Fibroblast of lung (primary cell): Measurements from ENCODE around the gene ZFAND2A. TPM values are rescaled to one million over a fixed set of nuclear protein-coding genes. Genes with fewer than 3 reads are reported as not detected.
"Not testable (repeated sequence)": the region's sequence is repeated elsewhere in the genome, so short reads cannot be mapped to it uniquely, and the experiment has no call there.

Experiments
- DNase-seq, 2 donors: peaks; one replicate each; pipeline versions ENCODE4 v3.0.0 to v3.0.0-alpha.2; 2010; ENCODE audit warnings: low read depth in 2 of 2
- H2AFZ ChIP-seq: 2 replicates; pipeline ENCODE4 v1.5.1; 2012; ENCODE audit warnings: low read length, control low read depth, inconsistent platforms
- H3K27ac ChIP-seq: 2 replicates; pipeline ENCODE4 v1.5.1; 2011; ENCODE audit warnings: low read length, control low read depth; ENCODE audit not compliant: insufficient read depth
- H3K27me3 ChIP-seq: 2 replicates; pipeline ENCODE4 v1.5.1; 2011; ENCODE audit warnings: mild to moderate bottlenecking, low read length; ENCODE audit not compliant: control insufficient read depth, insufficient read depth
- H3K36me3 ChIP-seq: 2 replicates; pipeline ENCODE4 v1.5.1; 2011; ENCODE audit warnings: low read length; ENCODE audit not compliant: control insufficient read depth, insufficient read depth
- H3K4me1 ChIP-seq: 2 replicates; pipeline ENCODE4 v1.5.1; 2011; ENCODE audit warnings: low read length; ENCODE audit not compliant: control insufficient read depth, insufficient read depth; ENCODE audit errors: extremely low read depth
- H3K4me2 ChIP-seq: 2 replicates; pipeline ENCODE4 v1.5.1; 2011; ENCODE audit warnings: low read length, control low read depth; ENCODE audit not compliant: insufficient read depth; ENCODE audit errors: extremely low read depth
- H3K4me3 ChIP-seq, 4 experiments: fragments of 200-600 bp in 1 of 4; sonication (generic) in 1 of 4; replicated peaks in 1 of 4; 2 replicates each; pipeline ENCODE4 v1.5.1; 2011 to 2016; ENCODE audit warnings: low read length in 4 of 4, low read depth in 3 of 4, mild to moderate bottlenecking in 3 of 4, control low read depth in 2 of 4, inconsistent platforms in 1 of 4, mixed read lengths in 1 of 4; ENCODE audit not compliant: insufficient read depth in 1 of 4; ENCODE audit errors: control extremely low read depth in 1 of 4
- H3K79me2 ChIP-seq: 2 replicates; pipeline ENCODE4 v1.5.1; 2012; ENCODE audit warnings: mild to moderate bottlenecking, low read length, inconsistent platforms; ENCODE audit not compliant: control insufficient read depth, insufficient read depth
- H3K9ac ChIP-seq: 2 replicates; pipeline ENCODE4 v1.5.1; 2011; ENCODE audit warnings: mild to moderate bottlenecking, low read length, control low read depth; ENCODE audit not compliant: insufficient read depth
- H3K9me3 ChIP-seq: 2 replicates; pipeline ENCODE4 v1.5.1; 2012; ENCODE audit warnings: low read depth, low read length; ENCODE audit not compliant: control insufficient read depth, insufficient read depth
- H4K20me1 ChIP-seq: 2 replicates; pipeline ENCODE4 v1.5.1; 2011; ENCODE audit warnings: low read length; ENCODE audit not compliant: control insufficient read depth, insufficient read depth; ENCODE audit errors: extremely low read depth
- EZH2 ChIP-seq: IDR thresholded peaks from 2 replicates; pipeline ENCODE4 v1.5.1; 2012; ENCODE audit warnings: low read length, control low read depth, mild to moderate bottlenecking; ENCODE audit errors: missing control alignments
- polyA plus RNA-seq, 2 donors: library from polyadenylated mRNA; depleted of rRNA in 1 of 2; stranded (reverse) in 1 of 2; unstranded in 1 of 2; fragments of >200 nt; gene quantifications; 2 replicates each; pipeline ENCODE4 v1.2.1, GENCODE V29; 2011 to 2012; ENCODE audit warnings: missing spikeins in 1 of 2
- total RNA-seq: library from RNA; depleted of rRNA; stranded (reverse); fragments of >200 nt; gene quantifications from 2 replicates; pipeline ENCODE4 v1.2.1, GENCODE V29; 2014
- TF ChIP-seq, protein P1 (sequence below), 2 donors: IDR thresholded peaks in 1 of 2; conservative IDR thresholded peaks in 1 of 2; 1 replicate in 1 of 2; 2 replicates in 1 of 2; pipeline ENCODE4 v1.5.1; 2011 to 2012; ENCODE audit warnings: low read length in 2 of 2, control low read depth in 1 of 2, inconsistent platforms in 1 of 2, low read depth in 1 of 2, mild to moderate bottlenecking in 1 of 2

Gene ZFAND2A
- total and polyA plus RNA-seq, 2 donors (not counting 1 experiment from before 2014, with no cell fraction given), result 20.5 to 35.1 TPM

DNA sequence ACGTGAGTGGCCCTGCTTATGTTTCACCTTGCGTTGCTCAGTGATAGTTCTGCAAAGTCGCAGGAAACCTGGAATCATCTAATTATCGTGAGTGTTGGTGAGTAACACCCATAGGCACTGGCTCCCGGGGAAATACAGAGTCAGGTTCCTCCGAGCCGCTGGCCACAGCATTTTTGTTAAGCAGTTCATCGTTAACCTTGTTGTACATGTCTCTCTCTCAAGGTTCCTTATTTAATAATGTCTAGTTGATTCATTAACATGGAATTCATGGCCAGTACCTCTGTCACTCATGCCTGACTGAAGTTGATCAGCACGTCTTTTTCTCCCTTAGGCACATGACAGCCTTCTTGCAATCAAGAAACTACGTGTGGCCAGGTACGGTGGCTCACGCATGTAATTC, 3.1 kb upstream of the ZFAND2A start:
- DNase-seq, result peak in 1 of 2 donors; percentile 38
- TF ChIP-seq EZH2, result no peak
- TF ChIP-seq, protein P1, sequence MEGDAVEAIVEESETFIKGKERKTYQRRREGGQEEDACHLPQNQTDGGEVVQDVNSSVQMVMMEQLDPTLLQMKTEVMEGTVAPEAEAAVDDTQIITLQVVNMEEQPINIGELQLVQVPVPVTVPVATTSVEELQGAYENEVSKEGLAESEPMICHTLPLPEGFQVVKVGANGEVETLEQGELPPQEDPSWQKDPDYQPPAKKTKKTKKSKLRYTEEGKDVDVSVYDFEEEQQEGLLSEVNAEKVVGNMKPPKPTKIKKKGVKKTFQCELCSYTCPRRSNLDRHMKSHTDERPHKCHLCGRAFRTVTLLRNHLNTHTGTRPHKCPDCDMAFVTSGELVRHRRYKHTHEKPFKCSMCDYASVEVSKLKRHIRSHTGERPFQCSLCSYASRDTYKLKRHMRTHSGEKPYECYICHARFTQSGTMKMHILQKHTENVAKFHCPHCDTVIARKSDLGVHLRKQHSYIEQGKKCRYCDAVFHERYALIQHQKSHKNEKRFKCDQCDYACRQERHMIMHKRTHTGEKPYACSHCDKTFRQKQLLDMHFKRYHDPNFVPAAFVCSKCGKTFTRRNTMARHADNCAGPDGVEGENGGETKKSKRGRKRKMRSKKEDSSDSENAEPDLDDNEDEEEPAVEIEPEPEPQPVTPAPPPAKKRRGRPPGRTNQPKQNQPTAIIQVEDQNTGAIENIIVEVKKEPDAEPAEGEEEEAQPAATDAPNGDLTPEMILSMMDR (conservative IDR thresholded peaks at IDR 0.05 in 1 of 2, IDR thresholded peaks at IDR 0.05 in 1 of 2; ENCODE audit: low read depth in 1 of 2, low read length in 2 of 2), result no peak
- H3K36me3 ChIP-seq, result peaks cover 1% of the 10 kb centered on the region

GRCh38 chr7:1160670-1161021, 650 bp upstream of the ZFAND2A start:
- Histone ChIP-seq H3K79me2 (peaks cover 31% of the 10 kb centered on the region), H3K4me2 (peak overlapping the region; percentile 99), H3K36me3 (peaks cover 6% of the 10 kb centered on the region), H3K9me3 (no peaks in the 10 kb centered on the region), H3K27me3 (no peaks in the 10 kb centered on the region), H3K27ac (peak overlapping the region; percentile 96), H4K20me1 (no peaks in the 10 kb centered on the region), H3K4me1 (peaks cover 15% of the 10 kb centered on the region), H3K9ac (peak overlapping the region; percentile 99), H3K4me3 (peak overlapping the region; percentile 77 to 97 (median 86)), H2AFZ (no peak overlapping the region)
- no peak for DNase-seq
- TF ChIP-seq, protein P1 (conservative IDR thresholded peaks at IDR 0.05 in 1 of 2, IDR thresholded peaks at IDR 0.05 in 1 of 2; ENCODE audit: low read depth in 1 of 2, low read length in 2 of 2), result no peak
- TF ChIP-seq EZH2, result no peak

More for the DNA sequence above, 3.1 kb upstream of the ZFAND2A start:
- no peak overlapping the region for H3K4me3 ChIP-seq
- H4K20me1 ChIP-seq, result no peaks in the 10 kb centered on the region
- no peak overlapping the region for H3K27ac ChIP-seq
- no peak overlapping the region for H2AFZ ChIP-seq
- peaks cover 5% of the 10 kb centered on the region for H3K4me1 ChIP-seq
- H3K9me3 ChIP-seq, result no peaks in the 10 kb centered on the region
- no peaks in the 10 kb centered on the region for H3K27me3 ChIP-seq
- H3K9ac ChIP-seq, result no peak overlapping the region
- H3K4me2 ChIP-seq, result no peak overlapping the region
- peaks cover 20% of the 10 kb centered on the region for H3K79me2 ChIP-seq

DNA sequence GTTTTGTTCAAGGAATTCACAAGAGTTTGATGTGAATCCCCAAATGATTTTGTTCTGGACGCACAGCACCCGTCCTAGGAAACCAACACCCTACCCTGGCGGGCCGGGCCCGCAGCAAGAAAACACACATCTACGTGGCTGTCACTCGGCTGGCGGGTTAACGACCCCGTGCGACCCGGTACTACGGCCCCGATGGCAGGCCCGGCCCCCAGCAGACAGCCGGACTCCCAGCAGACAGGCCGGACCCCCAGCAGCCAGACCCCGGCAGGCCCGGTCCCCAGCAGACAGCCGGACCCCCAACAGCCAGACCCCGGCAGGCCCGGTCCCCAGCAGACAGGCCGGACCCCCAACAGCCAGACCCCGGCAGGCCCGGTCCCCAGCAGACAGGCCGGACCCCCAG, 765 bp downstream of the ZFAND2A start:
- Histone ChIP-seq H3K4me3 (peak overlapping the region; percentile 77 to 97 (median 88)), H3K9ac (peak overlapping the region; percentile 99), H3K36me3 (peaks cover 11% of the 10 kb centered on the region), H3K27ac (peak overlapping the region; percentile 66), H3K4me2 (peak overlapping the region; percentile 89), H3K79me2 (peaks cover 31% of the 10 kb centered on the region), H3K4me1 (peaks cover 15% of the 10 kb centered on the region)
- DNase-seq, H3K9me3 ChIP-seq, H3K27me3 ChIP-seq, H4K20me1 ChIP-seq, H2AFZ ChIP-seq: not testable (repeated sequence)
